GM12864 (cell line): Measurements from ENCODE around the gene IVNS1ABP.

Source experiments
- DNase-seq: peaks from one replicate; pipeline ENCODE4 v3.0.0-alpha.2; 2011; ENCODE audit warnings: low read depth
- H3K4me3 ChIP-seq: 2 replicates; pipeline ENCODE4 v1.5.1; 2011; ENCODE audit warnings: mild to moderate bottlenecking, low read depth, low read length, control low read depth
- CTCF ChIP-seq: IDR thresholded peaks from 2 replicates; pipeline ENCODE4 v1.5.1; 2011; ENCODE audit warnings: low read depth, mild to moderate bottlenecking, moderate library complexity, low read length, control low read depth, inconsistent platforms; ENCODE audit errors: missing control alignments

IVNS1ABP gene

DNA sequence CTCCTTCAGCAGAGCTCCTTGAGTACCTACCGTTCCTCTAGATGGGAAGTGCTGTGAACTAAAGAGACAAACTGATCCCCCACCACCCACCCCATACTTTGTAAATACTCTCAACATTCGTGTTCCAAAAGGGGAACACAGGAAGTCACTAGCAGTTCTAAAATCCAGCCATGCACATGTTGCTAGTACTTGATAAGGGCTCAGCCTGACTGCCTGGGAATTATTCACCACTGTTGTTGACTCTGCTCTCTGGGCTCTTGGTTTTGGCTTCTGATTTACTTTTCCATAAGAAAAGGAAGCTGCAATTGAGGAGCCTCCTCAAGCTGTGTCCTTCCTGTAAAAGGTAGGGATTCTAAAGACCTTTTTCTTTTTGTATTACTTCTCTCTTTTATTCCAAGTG is 67.5 kb downstream of the IVNS1ABP start:
- no peak for TF ChIP-seq CTCF
- DNase-seq = no peak
- no peak overlapping the region for H3K4me3 ChIP-seq
